Stimulated activated naive CD8-positive, alpha-beta T cell treated with anti-CD3 and anti-CD28 coated beads, Interleukin-15, amount 100 ng/mL, for 72 hours (primary cell): ENCODE measurements around the gene PGAP6.

Experiments
- ATAC-seq: fragments of 150-1000 bp; cut with Tn5 transposase; 2 replicates; pipeline ENCODE4 v1.10.0; 2021; ENCODE audit warnings: mild to moderate bottlenecking, moderate library complexity
- DNase-seq, 2 donors: peaks; one replicate each; pipeline ENCODE4 v3.0.0; 2021 to 2022
- H3K27ac Mint-ChIP-seq, 2 donors: one replicate each; pipeline ENCODE4 v1.8.0; 2022; ENCODE audit warnings: mild to moderate bottlenecking in 2 of 2, mixed read lengths in 2 of 2, moderate library complexity in 2 of 2
- H3K27me3 Mint-ChIP-seq: one replicate; pipeline ENCODE4 v1.8.0; 2022; ENCODE audit warnings: mixed read lengths
- H3K4me1 Mint-ChIP-seq: one replicate; pipeline ENCODE4 v1.8.0; 2022; ENCODE audit warnings: mild to moderate bottlenecking, mixed read lengths
- H3K4me3 Mint-ChIP-seq, 2 donors: one replicate each; pipeline ENCODE4 v1.8.0; 2022; ENCODE audit warnings: mild to moderate bottlenecking in 2 of 2, mixed read lengths in 2 of 2, moderate library complexity in 1 of 2
- H3K9me3 Mint-ChIP-seq, 2 donors: one replicate each; pipeline ENCODE4 v1.8.0; 2022; ENCODE audit warnings: mixed read lengths in 2 of 2

PGAP6 gene

DNA sequence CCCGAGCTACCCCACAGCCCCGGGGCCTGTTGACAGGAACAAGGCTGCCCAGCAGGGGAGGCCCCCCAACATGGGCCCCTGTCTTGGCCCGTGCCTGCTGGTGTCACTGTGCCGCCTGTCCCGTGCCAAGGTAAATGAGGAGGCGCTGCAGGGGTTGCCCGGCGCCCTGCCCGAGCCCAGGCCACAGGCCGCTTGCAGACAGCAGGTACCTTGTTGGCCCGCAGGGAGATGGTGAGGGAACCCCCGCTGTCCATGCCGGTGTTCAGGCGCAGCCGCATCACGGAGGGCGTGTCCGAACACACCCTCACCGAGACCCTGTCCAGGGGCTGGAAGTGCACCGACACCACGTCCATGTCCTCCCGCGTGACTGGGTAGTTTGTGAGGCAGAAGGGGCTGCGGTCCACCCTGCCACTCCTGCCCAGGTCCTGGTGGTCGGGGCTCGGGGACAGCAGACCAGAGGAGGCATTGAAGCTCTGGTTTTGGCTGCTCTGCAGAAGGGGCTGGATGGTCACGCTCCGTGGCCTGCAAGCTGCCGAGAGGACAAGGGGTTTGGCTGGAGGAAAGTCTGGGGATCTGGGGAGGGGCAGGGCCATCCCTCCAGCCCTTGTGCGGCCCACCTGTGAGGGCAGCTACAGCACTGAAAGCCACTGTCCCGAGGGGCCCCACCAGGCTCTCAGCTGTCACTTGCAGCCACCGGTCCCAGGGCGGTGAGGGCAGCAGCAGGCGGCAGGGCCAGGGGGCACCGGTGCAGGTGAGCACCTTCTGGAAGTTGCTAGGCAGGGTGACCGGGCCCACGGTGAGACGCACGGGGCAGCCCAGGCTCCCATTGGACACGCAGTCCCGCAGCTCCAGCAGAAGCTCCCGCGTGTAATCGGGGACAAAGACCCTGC, 5.6 kb downstream of the PGAP6 start:
- H3K4me3 Mint-ChIP-seq: no peak overlapping the region
- H3K27ac Mint-ChIP-seq: no peak overlapping the region
- DNase-seq (no peak), ATAC-seq (no peak)
- peaks cover 12% of the 10 kb centered on the region for H3K4me1 Mint-ChIP-seq
- no peaks in the 10 kb centered on the region for H3K27me3 Mint-ChIP-seq
- no peaks in the 10 kb centered on the region for H3K9me3 Mint-ChIP-seq

- Mint-ChIP-seq H3K27ac (no peak overlapping the region), H3K9me3 (no peaks in the 10 kb centered on the region), H3K4me3 (no peak overlapping the region), H3K4me1 (peaks cover 14% of the 10 kb centered on the region), H3K27me3 (no peaks in the 10 kb centered on the region)
- DNase-seq (no peak), ATAC-seq (no peak)
Measured at GRCh38 chr16:375212-375611, 6.6 kb downstream of the PGAP6 start.

- Mint-ChIP-seq H3K4me1 (peaks cover 13% of the 10 kb centered on the region), H3K9me3 (no peaks in the 10 kb centered on the region), H3K4me3 (no peak overlapping the region), H3K27me3 (no peaks in the 10 kb centered on the region), H3K27ac (no peak overlapping the region)
- DNase-seq (no peak), ATAC-seq (no peak)
Measured at GRCh38 chr16:374616-374926, 7.2 kb downstream of the PGAP6 start.

- Mint-ChIP-seq H3K27me3 (no peaks in the 10 kb centered on the region), H3K27ac (peak overlapping the region in 1 of 2 donors; percentile 19), H3K4me3 (no peak overlapping the region), H3K4me1 (peaks cover 18% of the 10 kb centered on the region), H3K9me3 (no peaks in the 10 kb centered on the region)
- ATAC-seq: no peak
- DNase-seq: no peak
Measured at GRCh38 chr16:373848-374615, 7.7 kb downstream of the PGAP6 start.

DNA sequence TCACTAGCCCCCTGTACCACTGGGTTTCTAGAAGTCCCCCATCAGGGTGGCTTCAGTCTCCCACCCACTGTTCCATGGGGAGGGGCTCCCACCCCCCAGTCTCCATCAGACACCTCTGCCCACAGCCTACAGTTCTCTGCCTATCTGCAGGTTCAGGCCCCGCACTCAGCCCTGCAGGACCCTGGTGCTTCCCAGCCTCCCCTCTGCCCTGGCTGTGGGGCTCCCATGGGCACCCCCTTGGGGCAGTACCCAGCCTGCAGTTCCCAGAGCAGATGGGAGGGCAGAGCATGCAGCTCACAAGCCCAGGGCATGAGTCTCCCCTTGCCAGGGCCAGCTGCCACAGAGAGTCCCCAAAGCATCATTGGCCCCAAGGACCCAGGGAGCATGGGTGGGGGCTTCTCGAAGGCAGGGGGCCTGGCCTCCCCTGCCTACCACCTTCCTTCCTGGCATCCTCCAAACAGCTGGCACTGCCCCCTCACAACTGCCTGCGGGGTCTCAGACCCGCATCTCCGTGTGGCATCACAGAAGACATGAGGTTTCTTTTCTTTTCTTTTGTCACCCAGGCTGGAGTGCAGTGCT, 8.7 kb downstream of the PGAP6 start:
- H3K27ac Mint-ChIP-seq: no peak overlapping the region
- DNase-seq: no peak
- H3K4me1 Mint-ChIP-seq: peaks cover 20% of the 10 kb centered on the region
- ATAC-seq: no peak
- no peak overlapping the region for H3K4me3 Mint-ChIP-seq
- H3K9me3 Mint-ChIP-seq: no peaks in the 10 kb centered on the region
- H3K27me3 Mint-ChIP-seq: no peaks in the 10 kb centered on the region

GRCh38 chr16:372302-372983, 9.3 kb downstream of the PGAP6 start:
- no peaks in the 10 kb centered on the region for H3K27me3 Mint-ChIP-seq
- H3K4me3 Mint-ChIP-seq: no peak overlapping the region
- no peak overlapping the region for H3K27ac Mint-ChIP-seq
- ATAC-seq (no peak), DNase-seq (no peak)
- H3K9me3 Mint-ChIP-seq: no peaks in the 10 kb centered on the region
- peaks cover 20% of the 10 kb centered on the region for H3K4me1 Mint-ChIP-seq

DNA sequence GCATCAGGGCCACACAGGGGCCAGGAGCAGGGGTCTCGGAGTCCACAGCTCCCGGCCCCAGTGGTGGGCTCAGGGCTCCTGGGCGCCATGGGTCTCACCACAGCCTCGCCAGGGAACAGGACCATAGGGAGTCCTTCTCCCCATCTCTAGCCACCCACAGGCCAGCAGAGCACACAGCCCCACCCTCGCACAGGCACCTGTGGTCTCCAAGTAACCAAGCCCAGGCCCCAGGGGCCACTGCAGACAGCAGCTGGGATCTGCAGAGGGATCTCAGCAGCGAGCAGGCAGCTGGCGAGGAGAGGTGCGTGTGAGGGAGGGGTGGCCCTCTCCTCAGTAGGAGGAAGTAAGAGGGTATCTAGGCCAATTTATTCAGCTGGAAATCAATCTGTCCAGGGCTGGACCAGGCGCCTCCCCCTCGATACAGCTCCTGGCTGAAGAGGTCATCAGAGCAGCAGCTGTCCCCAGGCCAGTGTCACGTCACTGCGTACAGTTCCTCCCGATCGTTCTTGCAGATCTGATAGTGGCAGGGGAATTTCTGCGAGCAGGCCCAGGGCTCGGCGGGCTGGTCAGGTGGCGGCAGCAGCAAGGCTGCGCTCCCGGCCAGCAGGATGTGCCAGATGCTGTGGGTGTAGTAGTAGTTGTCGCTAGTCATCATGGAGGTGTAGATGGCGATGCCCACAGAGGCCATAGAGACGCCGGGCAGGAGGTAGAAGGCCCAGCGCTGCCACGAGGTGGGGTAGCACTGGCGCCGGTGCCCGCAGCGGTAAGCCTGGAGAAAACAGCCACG, 10.1 kb downstream of the PGAP6 start:
- H3K4me3 Mint-ChIP-seq: no peak overlapping the region
- H3K27me3 Mint-ChIP-seq: no peaks in the 10 kb centered on the region
- DNase-seq: no peak
- ATAC-seq: no peak
- peak overlapping the region in 1 of 2 donors; percentile 27 for H3K27ac Mint-ChIP-seq
- H3K9me3 Mint-ChIP-seq: no peaks in the 10 kb centered on the region
- peaks cover 20% of the 10 kb centered on the region for H3K4me1 Mint-ChIP-seq

DNA sequence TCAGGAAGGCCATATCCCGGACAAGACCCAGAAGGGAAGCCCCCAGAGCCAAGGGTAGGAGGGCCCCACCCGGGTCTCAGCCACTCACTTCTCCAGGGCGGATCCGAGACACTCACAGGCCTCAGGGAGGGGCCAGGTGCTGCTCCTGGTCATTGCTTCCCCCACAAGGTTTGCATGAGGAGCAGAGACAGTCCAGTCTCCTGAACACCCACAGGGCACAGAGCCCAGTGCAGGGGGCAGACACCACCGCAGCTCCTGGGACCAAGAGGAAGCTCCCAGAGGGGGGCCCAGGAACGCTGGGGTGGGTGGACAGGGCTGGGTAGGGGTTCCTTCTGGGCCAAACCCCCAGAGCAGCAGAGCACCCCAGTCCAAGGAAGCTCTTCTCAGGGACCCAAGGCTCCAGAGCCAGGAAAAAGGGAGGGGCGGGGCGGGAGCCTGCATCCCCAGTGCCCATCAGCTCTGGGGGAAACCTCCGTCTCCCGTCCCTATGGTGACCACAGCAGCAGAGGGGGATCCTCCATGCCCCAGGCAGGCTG, 10.7 kb downstream of the PGAP6 start:
- DNase-seq (peak in 1 of 2 donors; percentile 19), ATAC-seq (no peak)
- Mint-ChIP-seq H3K4me3 (peak overlapping the region; percentile 88 to 92), H3K9me3 (no peaks in the 10 kb centered on the region), H3K4me1 (peaks cover 20% of the 10 kb centered on the region), H3K27ac (peak overlapping the region; percentile 92 to 98), H3K27me3 (no peaks in the 10 kb centered on the region)

DNA sequence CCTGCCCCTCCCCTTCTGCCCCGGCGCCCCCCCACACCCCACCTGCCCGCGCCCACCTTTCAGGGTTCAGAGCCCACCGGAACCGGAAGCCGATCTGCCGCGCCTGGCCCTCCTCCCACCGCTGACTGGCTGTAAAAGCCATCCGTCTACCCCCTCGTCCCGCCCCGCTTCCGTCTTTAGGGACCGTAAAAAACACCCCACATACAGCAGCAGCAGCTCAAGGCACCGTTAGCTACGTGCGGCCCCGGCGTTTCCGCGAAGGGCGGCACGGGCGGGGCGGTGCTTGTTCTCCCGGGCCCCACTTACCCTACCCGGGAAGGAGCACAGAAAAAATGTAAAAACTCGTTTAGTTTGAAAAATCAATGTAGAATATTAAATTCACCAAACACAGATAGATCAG, 11.3 kb downstream of the PGAP6 start, which contains the start of gene MRPL28:
MRPL28 (minus strand) TSS at position 96 of the 400 bp plus-strand sequence. CDS start 320 bp downstream, outside the sequence.
- Mint-ChIP-seq H3K9me3 (no peaks in the 10 kb centered on the region), H3K27me3 (no peaks in the 10 kb centered on the region), H3K27ac (peak within 1 kb of the TSS; percentile 92 to 98), H3K4me1 (peaks cover 20% of the 10 kb centered on the region), H3K4me3 (peak within 1 kb of the TSS; percentile 88 to 92)
- ATAC-seq (peak; percentile 97), DNase-seq (peak; percentile 93 to 96)

DNA sequence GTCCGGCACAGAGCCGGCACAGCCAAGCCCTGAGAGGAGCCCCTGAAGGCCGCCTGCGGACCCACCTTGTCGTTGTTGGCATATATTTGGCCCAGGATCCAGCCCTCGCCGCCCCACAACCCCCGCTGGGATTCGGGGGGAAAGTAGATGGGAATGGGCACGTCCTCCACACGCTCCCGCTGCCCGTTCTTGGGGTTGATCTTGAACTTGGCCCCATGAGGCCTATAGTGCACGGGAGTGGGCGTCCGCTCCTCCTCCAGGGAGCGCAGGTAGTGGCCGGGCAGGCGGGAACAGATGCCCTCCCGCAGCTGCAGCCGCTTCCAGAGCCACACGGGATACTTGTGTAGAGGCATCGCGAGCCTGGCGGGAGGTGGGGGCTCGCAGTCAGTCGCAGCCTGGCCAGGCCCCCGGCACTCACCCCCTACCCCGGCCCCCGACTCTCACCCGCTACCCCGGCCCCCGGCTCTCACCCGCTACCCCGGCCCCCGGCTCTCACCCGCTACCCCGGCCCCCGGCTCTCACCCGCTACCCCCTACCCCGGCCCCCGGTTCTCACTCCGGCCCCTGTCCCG, 11.8 kb downstream of the PGAP6 start:
- Mint-ChIP-seq H3K9me3 (no peaks in the 10 kb centered on the region), H3K27me3 (no peaks in the 10 kb centered on the region), H3K4me3 (peak overlapping the region; percentile 79 to 88), H3K27ac (no peak overlapping the region), H3K4me1 (peaks cover 20% of the 10 kb centered on the region)
- ATAC-seq (peak; percentile 57), DNase-seq (no peak)

- H3K4me3 Mint-ChIP-seq: peak overlapping the region; percentile 54 to 79
- peaks cover 20% of the 10 kb centered on the region for H3K4me1 Mint-ChIP-seq
- no peak for ATAC-seq
- H3K27ac Mint-ChIP-seq: peak overlapping the region in 1 of 2 donors; percentile 77
- H3K9me3 Mint-ChIP-seq: no peaks in the 10 kb centered on the region
- no peak for DNase-seq
- H3K27me3 Mint-ChIP-seq: no peaks in the 10 kb centered on the region
Measured at GRCh38 chr16:369275-369865, 12.4 kb downstream of the PGAP6 start.

DNA sequence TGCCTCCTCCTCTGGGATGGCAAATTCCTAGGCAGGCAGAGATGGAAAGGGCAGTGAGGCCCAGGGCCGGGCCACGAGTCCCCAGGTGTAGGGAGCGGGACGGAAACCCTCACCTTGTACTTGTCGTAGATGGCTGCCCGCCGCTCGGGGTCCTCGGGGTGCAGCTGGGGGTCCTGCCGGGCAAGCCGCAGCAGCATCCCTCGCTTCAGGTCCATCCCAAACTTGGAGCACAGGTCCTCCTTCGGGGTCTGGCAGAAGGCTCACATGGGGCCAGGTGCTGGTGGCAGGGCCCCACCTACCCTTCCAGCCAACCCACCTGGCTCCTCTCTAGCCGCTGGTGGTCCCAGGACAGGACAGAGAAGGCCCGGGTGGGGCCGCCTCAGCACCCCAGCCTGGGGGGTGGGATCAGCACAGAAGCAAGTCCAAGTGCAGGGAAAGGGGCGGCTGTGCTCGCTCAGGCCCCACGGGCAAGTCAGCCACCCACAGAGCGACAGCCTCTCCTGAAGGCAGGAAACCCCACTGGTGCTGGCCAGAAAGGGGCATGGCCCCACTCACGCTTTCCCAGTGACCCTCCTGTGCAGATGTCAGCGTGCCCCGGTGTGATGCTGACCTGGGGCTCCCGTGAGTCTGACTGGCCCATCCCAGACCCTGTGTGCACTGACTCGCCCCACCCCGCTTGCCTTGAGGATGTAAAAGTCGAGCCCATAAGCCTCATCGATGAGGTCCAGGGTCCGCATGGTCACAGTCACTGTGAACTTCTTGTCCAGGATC, 13.2 kb downstream of the PGAP6 start:
- H3K4me1 Mint-ChIP-seq: peaks cover 20% of the 10 kb centered on the region
- no peak overlapping the region for H3K27ac Mint-ChIP-seq
- no peaks in the 10 kb centered on the region for H3K9me3 Mint-ChIP-seq
- H3K4me3 Mint-ChIP-seq: peak overlapping the region in 1 of 2 donors; percentile 31
- peak in 1 of 2 donors; percentile 11 for DNase-seq
- no peaks in the 10 kb centered on the region for H3K27me3 Mint-ChIP-seq
- no peak for ATAC-seq

- H3K27ac Mint-ChIP-seq: peak overlapping the region in 1 of 2 donors; percentile 48
- no peaks in the 10 kb centered on the region for H3K27me3 Mint-ChIP-seq
- no peak overlapping the region for H3K4me3 Mint-ChIP-seq
- DNase-seq (no peak), ATAC-seq (no peak)
- H3K4me1 Mint-ChIP-seq: peaks cover 21% of the 10 kb centered on the region
- H3K9me3 Mint-ChIP-seq: no peaks in the 10 kb centered on the region
Measured at GRCh38 chr16:367333-367903, 14.4 kb downstream of the PGAP6 start.
